K562 (cell line): ENCODE results near the gene GDF11. TPM values are rescaled to one million over a fixed set of nuclear protein-coding genes. Genes with fewer than 3 reads are reported as not detected.
A peak's percentile ranks its signal among the peaks of the same experiment; 100 is the strongest.

Experiments
- ARHGAP35 ChIP-seq: fragments of 450-650 bp; IDR thresholded peaks from 2 replicates; pipeline ENCODE4 v1.6.1; 2018; ENCODE audit not compliant: partially characterized antibody
- CREB1 ChIP-seq, 2 experiments: sonication (generic) in 1 of 2; formaldehyde crosslinking in 1 of 2; IDR thresholded peaks; 2 replicates each; pipeline versions ENCODE4 v1.6.1 to v1.8.0; 2012 to 2022; ENCODE audit warnings: inconsistent platforms in 1 of 2, mild to moderate bottlenecking in 1 of 2, missing genetic modification reagents in 1 of 2, moderate library complexity in 1 of 2
- FIP1L1 ChIP-seq: fragments of 200-400 bp; formaldehyde crosslinking; IDR thresholded peaks from 2 replicates; pipeline ENCODE4 v1.6.1; 2018; ENCODE audit warnings: mild to moderate bottlenecking, low read depth, low read length; ENCODE audit not compliant: poor library complexity, severe bottlenecking
- GTF2A2 ChIP-seq: IDR thresholded peaks from 2 replicates; pipeline ENCODE4 v1.6.1; 2016; ENCODE audit warnings: mild to moderate bottlenecking, missing genetic modification characterization, missing compliant biosample characterization
- JUN ChIP-seq, 2 experiments: sonication (generic) in 1 of 2; formaldehyde crosslinking in 1 of 2; IDR thresholded peaks; 2 replicates each; pipeline versions ENCODE4 v1.6.1 to v1.8.0; 2012 to 2022; ENCODE audit warnings: borderline replicate concordance in 2 of 2, mild to moderate bottlenecking in 2 of 2, improper control_type of control experiment in 1 of 2, low read depth in 1 of 2, low read length in 1 of 2, missing genetic modification reagents in 1 of 2
- KDM2B ChIP-seq: fragments of 250-450 bp; sonication (Bioruptor Pico); IDR thresholded peaks from 2 replicates; pipeline ENCODE4 v1.8.0; 2021; ENCODE audit warnings: mild to moderate bottlenecking, moderate library complexity
- KLF1 ChIP-seq: fragments of 450-650 bp; IDR thresholded peaks from 2 replicates; pipeline ENCODE4 v1.6.1; 2016; ENCODE audit warnings: missing genetic modification characterization, missing compliant biosample characterization
- MYBL2 ChIP-seq, 2 experiments: fragments of 450-650 bp in 1 of 2; sonication (generic) in 1 of 2; formaldehyde crosslinking in 1 of 2; IDR thresholded peaks; 2 replicates each; pipeline versions ENCODE4 v1.6.1 to v1.8.1; 2017 to 2022; ENCODE audit warnings: borderline replicate concordance in 1 of 2, inconsistent platforms in 1 of 2, low read depth in 1 of 2, mild to moderate bottlenecking in 1 of 2, missing genetic modification reagents in 1 of 2, moderate library complexity in 1 of 2
- NR3C1 ChIP-seq: sonication (generic); formaldehyde crosslinking; IDR thresholded peaks from 2 replicates; pipeline ENCODE4 v1.8.1; 2022; ENCODE audit warnings: missing genetic modification reagents
- PHB ChIP-seq: fragments of 250-450 bp; sonication (Bioruptor Pico); IDR thresholded peaks from 2 replicates; pipeline ENCODE4 v1.5.0; 2021
- RBM15 ChIP-seq: fragments of 200-400 bp; formaldehyde crosslinking; IDR thresholded peaks from 2 replicates; pipeline ENCODE4 v1.6.1; 2018; ENCODE audit warnings: mild to moderate bottlenecking, low read length, moderate library complexity; ENCODE audit not compliant: insufficient read depth
- SMAD3 ChIP-seq: fragments of 450-650 bp; formaldehyde crosslinking; conservative IDR thresholded peaks from 2 replicates; pipeline ENCODE4 v1.4.0; 2020; ENCODE audit warnings: mild to moderate bottlenecking
- SOX6 ChIP-seq: fragments of 450-650 bp; IDR thresholded peaks from 2 replicates; pipeline ENCODE4 v1.6.1; 2014; ENCODE audit warnings: mild to moderate bottlenecking
- STAT5B ChIP-seq: fragments of 250-450 bp; sonication (Bioruptor Pico); IDR thresholded peaks from 2 replicates; pipeline ENCODE4 v1.8.0; 2021; ENCODE audit warnings: mild to moderate bottlenecking, inconsistent platforms
- TAF7 ChIP-seq: fragments of 450-650 bp; IDR thresholded peaks from 2 replicates; pipeline ENCODE4 v1.6.1; 2016; ENCODE audit warnings: missing genetic modification characterization, missing compliant biosample characterization
- ZNF121 ChIP-seq: sonication (generic); formaldehyde crosslinking; conservative IDR thresholded peaks from 2 replicates; pipeline ENCODE4 v1.8.0; 2022; ENCODE audit warnings: missing genetic modification reagents
- ZNF277 ChIP-seq: fragments of 250-450 bp; sonication (Bioruptor Pico); IDR thresholded peaks from 2 replicates; pipeline ENCODE4 v1.8.0; 2022; ENCODE audit warnings: inconsistent platforms, mild to moderate bottlenecking, moderate library complexity, borderline replicate concordance
- ZNF583 ChIP-seq: fragments of 250-450 bp; sonication (Bioruptor Pico); IDR thresholded peaks from 2 replicates; pipeline ENCODE4 v1.4.0; 2020
- polyA plus RNA-seq, 8 experiments: library from polyadenylated mRNA; depleted of rRNA in 4 of 8; stranded (reverse) in 5 of 8; unstranded in 3 of 8; fragments of >200 nt; fragmentation: Nextera tagmentation in 2 of 8; fragmentation: Illumina TruSeq in 1 of 8; extraction: Ambion mirVana in 2 of 8; extraction: Trizol in 1 of 8; gene quantifications; 2 replicates each; pipeline versions ENCODE4 v1.2.1 to v1.2.3, GENCODE V29; 2011 to 2014; ENCODE audit warnings: inconsistent platforms in 1 of 8, missing spikeins in 1 of 8
- total RNA-seq, 7 experiments: library from RNA; depleted of rRNA in 6 of 7; stranded (reverse); fragments of >200 nt in 6 of 7; fragmentation: Illumina TruSeq in 2 of 7; extraction: Trizol in 2 of 7; gene quantifications; 2 replicates each; pipeline versions ENCODE4 v1.2.1 to v1.2.3, GENCODE V29; 2011 to 2021; ENCODE audit warnings: low replicate concordance in 1 of 7
- TF ChIP-seq, protein P1 (sequence below): fragments of 250-450 bp; sonication (Bioruptor Pico); IDR thresholded peaks from 2 replicates; pipeline ENCODE4 v1.5.0; 2021; ENCODE audit warnings: mild to moderate bottlenecking, borderline replicate concordance
- TF ChIP-seq, protein P2 (sequence below), 2 experiments: IDR thresholded peaks in 1 of 2; conservative IDR thresholded peaks in 1 of 2; 2 replicates each; pipeline ENCODE4 v1.6.1; 2016; ENCODE audit warnings: low read depth in 2 of 2, mild to moderate bottlenecking in 1 of 2, missing compliant biosample characterization in 1 of 2, missing genetic modification characterization in 1 of 2, moderate library complexity in 1 of 2

Gene GDF11
- total and polyA plus RNA-seq, 9 of the 15 experiments (the other 6 are each of a cell fraction or from before 2014, with no cell fraction given): 1.4 to 15.7 (median 4.8) TPM

DNA sequence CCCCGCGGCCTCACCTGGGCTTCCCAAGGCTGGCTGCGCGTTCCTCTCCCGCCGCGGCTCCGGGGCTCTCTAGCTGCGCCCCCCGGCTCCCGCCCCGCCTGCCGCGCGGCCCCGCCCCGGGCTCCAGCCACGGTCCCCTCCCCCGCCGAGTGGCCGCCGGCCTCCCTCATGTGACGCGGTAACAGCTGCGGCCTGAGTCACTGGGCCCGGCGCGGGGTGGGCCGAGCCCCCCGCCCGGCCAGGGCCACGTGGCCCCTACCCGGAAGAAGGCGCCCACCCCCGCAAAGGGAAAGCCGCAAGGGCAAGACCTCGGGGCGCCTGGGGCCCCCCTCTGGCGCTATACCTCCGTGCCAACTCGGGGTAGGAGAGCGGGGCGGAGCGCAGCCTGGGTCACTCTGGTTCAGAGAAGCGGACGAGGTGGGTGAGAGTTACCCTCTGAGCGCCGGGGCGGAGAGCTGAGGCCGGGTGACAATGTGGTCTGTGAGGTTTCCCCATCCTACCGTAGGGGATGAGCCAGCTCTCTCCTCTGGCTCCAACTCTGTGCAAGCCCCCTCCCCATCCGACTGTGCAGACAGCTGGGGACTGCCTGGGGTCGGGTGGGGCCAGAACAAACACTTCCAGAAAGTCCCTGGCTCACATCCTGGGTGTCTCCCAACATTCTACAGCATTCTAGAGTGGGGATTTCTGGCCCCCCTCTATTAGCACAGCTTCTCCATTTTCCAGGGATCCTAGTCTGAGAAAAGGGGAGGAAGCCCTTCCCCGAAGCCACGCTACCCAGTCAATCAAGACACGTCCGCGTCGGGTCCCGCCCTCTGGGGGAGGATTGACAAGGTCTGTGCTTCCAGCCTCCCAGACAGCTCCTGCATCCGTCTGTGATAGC is 13.7 kb upstream of the GDF11 start, which contains the start of gene CD63 (continued):
- TF ChIP-seq, protein P1, sequence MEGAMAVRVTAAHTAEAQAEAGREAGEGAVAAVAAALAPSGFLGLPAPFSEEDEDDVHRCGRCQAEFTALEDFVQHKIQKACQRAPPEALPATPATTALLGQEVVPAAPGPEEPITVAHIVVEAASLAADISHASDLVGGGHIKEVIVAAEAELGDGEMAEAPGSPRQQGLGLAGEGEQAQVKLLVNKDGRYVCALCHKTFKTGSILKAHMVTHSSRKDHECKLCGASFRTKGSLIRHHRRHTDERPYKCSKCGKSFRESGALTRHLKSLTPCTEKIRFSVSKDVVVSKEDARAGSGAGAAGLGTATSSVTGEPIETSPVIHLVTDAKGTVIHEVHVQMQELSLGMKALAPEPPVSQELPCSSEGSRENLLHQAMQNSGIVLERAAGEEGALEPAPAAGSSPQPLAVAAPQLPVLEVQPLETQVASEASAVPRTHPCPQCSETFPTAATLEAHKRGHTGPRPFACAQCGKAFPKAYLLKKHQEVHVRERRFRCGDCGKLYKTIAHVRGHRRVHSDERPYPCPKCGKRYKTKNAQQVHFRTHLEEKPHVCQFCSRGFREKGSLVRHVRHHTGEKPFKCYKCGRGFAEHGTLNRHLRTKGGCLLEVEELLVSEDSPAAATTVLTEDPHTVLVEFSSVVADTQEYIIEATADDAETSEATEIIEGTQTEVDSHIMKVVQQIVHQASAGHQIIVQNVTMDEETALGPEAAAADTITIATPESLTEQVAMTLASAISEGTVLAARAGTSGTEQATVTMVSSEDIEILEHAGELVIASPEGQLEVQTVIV (CRISPR knock-in tag): no peak
- TF ChIP-seq, protein P2, sequence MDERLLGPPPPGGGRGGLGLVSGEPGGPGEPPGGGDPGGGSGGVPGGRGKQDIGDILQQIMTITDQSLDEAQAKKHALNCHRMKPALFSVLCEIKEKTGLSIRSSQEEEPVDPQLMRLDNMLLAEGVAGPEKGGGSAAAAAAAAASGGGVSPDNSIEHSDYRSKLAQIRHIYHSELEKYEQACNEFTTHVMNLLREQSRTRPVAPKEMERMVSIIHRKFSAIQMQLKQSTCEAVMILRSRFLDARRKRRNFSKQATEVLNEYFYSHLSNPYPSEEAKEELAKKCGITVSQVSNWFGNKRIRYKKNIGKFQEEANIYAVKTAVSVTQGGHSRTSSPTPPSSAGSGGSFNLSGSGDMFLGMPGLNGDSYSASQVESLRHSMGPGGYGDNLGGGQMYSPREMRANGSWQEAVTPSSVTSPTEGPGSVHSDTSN (CRISPR knock-in tag; IDR thresholded peaks at IDR 0.05; ENCODE audit: low read depth): peak; percentile 87
- TF ChIP-seq, protein P2 (tag; conservative IDR thresholded peaks at IDR 0.05; ENCODE audit: low read depth): peak; percentile 96
- TF ChIP-seq MYBL2 (IDR thresholded peaks at IDR 0.05; ENCODE audit: low read depth) (no peak), MYBL2 (CRISPR knock-in tag; IDR thresholded peaks at IDR 0.05; ENCODE audit: borderline replicate concordance) (no peak), ZNF121 (no peak), KDM2B (no peak), NR3C1 (no peak), STAT5B (no peak), TAF7 (no peak), ARHGAP35 (no peak), KLF1 (tag) (no peak), SMAD3 (CRISPR knock-in tag) (no peak), SOX6 (0 out of 2 replicates have a peak, but pooled peaks have one; percentile 12), RBM15 (no peak), PHB (CRISPR knock-in tag) (0 out of 2 replicates have a peak, but pooled peaks have one; percentile 52), ZNF583 (CRISPR knock-in tag) (peak; percentile 21; the same call in 1 of the 2 replicates), FIP1L1 (peak; percentile 61), CREB1 (IDR thresholded peaks at IDR 0.05) (peak; percentile 85), CREB1 (CRISPR knock-in tag; IDR thresholded peaks at IDR 0.05) (peak; percentile 79), JUN (IDR thresholded peaks at IDR 0.05; ENCODE audit: borderline replicate concordance, low read depth, low read length) (peak; percentile 80; the same call in 1 of the 2 replicates), JUN (CRISPR knock-in tag; IDR thresholded peaks at IDR 0.05; ENCODE audit: borderline replicate concordance) (no peak), ZNF277 (CRISPR knock-in tag) (no peak), GTF2A2 (no peak)
